ENCODE data around the gene MYPN.

MYPN gene

GRCh38 chr10:68142761-68143160, 33.5 kb downstream of the MYPN start:
- DNase-seq (ENCODE audit: low spot score) = no peak
- TF ChIP-seq CTCF (IDR thresholded peaks at IDR 0.05) = no peak
- H3K27ac ChIP-seq = no peak overlapping the region
- no peak overlapping the region for H3K4me3 ChIP-seq

DNA sequence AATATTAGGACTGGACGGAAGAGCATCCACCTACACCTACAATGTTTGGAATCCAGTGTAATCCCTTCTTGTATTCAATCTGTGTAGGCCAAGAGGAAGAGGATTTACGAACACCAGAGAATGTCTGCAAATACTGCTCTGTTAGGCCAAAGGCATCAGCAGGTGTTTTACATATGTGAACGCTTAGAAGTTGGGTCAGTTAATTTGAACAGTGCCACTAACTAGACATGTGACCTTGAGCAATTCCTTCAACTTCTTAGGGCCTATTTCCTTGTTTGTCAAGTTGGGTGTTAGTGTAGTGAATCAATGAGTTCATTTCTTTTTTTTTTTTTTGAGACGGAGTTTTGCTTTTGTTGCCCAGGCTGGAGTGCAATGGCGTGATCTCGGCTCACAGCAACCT, 35.4 kb downstream of the MYPN start:
- no peak overlapping the region for H3K27ac ChIP-seq
- no peak for TF ChIP-seq CTCF (IDR thresholded peaks at IDR 0.05)
- no peak for DNase-seq (ENCODE audit: low spot score)
- H3K4me3 ChIP-seq = no peak overlapping the region

GRCh38 chr10:68145705-68146104, 36.4 kb downstream of the MYPN start:
- DNase-seq (ENCODE audit: low spot score) = no peak
- no peak for TF ChIP-seq CTCF (IDR thresholded peaks at IDR 0.05)
- Histone ChIP-seq H3K4me3 (no peak overlapping the region), H3K27ac (no peak overlapping the region)

- Histone ChIP-seq H3K4me3 (no peak overlapping the region), H3K27ac (no peak overlapping the region)
- TF ChIP-seq CTCF (IDR thresholded peaks at IDR 0.05) = no peak
- no peak for DNase-seq (ENCODE audit: low spot score)
Measured at GRCh38 chr10:68146133-68146532, 36.8 kb downstream of the MYPN start.

DNA sequence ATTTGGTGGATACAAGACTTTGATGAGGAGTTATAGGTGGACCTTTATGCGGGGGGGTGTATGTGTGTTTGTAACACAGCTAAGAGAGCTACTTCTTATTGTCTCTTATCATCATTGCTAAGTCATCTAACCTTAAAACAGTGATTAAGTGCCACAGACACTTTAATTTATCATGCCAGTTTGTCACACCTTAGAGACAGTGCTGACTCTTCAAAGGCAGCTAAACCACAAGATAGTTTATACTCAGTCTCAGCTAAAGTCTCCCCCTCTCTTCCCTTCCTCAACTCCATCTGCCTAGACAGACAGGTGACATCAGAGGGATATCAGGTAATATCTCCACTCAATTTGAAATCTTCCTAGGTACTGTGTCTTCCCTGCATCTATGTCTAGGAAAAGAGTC, 42.2 kb downstream of the MYPN start:
- Histone ChIP-seq H3K27ac (no peak overlapping the region), H3K4me3 (no peak overlapping the region)
- no peak for DNase-seq (ENCODE audit: low spot score)
- TF ChIP-seq CTCF (IDR thresholded peaks at IDR 0.05) = no peak

DNA sequence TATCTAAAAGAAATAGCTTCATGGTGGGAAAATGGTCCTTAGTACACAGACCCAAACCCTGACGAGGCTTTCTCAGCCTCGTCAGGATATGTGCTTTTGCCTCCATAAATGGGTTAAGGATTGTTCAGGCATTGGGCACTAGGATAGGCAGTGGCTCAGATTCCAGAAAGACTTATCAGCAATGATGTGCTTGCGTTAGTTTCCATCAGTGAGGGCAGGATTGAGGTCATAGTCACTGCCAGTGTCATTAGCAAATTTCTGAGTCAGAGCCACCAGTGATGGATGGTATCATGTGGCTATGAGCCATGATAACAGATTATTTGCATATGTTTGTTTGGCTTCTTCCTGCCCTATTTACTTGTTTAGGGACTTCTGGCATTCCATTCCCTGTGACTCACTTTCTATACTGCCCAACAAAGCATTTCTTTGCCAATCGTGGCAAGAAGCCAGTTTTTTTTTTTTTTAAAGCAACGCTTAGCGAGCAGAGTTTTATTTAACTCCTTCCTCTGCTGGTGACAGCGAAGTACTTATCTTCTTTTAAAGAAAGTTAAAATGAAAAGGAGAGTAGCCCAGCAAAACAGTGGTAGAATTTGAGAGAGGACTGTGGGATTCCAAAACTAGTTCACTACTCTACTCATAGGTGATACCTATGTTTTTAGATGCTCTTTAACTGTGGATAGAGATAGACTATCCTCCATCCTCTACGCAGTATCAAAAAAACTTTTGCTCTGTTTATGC, 44.4 kb downstream of the MYPN start:
- Histone ChIP-seq H3K27ac (peak overlapping the region in 1 of 2 donors; percentile 32), H3K4me3 (peak overlapping the region; percentile 41)
- TF ChIP-seq CTCF (IDR thresholded peaks at IDR 0.05) = no peak
- DNase-seq (ENCODE audit: low spot score) = peak; percentile 72

- peak overlapping the region; percentile 41 for H3K4me3 ChIP-seq
- no peak for TF ChIP-seq CTCF (IDR thresholded peaks at IDR 0.05)
- peak overlapping the region in 1 of 2 donors; percentile 32 for H3K27ac ChIP-seq
- no peak for DNase-seq (ENCODE audit: low spot score)
Measured at GRCh38 chr10:68154211-68154497, 44.9 kb downstream of the MYPN start.

Measured in coronary artery (tissue), 2 donors.